Trophoblast cell (in vitro differentiated cells and primary cell): Measurements from ENCODE around the gene NUDT21.

Experiments used
- DNase-seq, 2 donors: peaks; one replicate each; pipeline ENCODE4 v3.0.0-alpha.2; 2016
- H2AFZ ChIP-seq: 2 replicates; pipeline ENCODE4 v1.6.1; 2013; ENCODE audit warnings: low read length, moderate library complexity, mild to moderate bottlenecking; ENCODE audit not compliant: insufficient read depth, poor library complexity
- H2AK5ac ChIP-seq: 2 replicates; pipeline ENCODE4 v1.6.1; 2013; ENCODE audit warnings: mild to moderate bottlenecking, low read length
- H2BK120ac ChIP-seq: 2 replicates; pipeline ENCODE4 v1.6.1; 2013; ENCODE audit warnings: low read length, mild to moderate bottlenecking, moderate library complexity; ENCODE audit not compliant: insufficient read depth, poor library complexity
- H2BK12ac ChIP-seq: 2 replicates; pipeline ENCODE4 v1.6.1; 2013; ENCODE audit warnings: mild to moderate bottlenecking, low read length, moderate library complexity
- H2BK5ac ChIP-seq: 2 replicates; pipeline ENCODE4 v1.6.1; 2013; ENCODE audit warnings: low read length, low read depth, moderate library complexity, mild to moderate bottlenecking; ENCODE audit not compliant: poor library complexity
- H3K14ac ChIP-seq: 2 replicates; pipeline ENCODE4 v1.6.1; 2013; ENCODE audit warnings: mild to moderate bottlenecking, low read length
- H3K18ac ChIP-seq: 2 replicates; pipeline ENCODE4 v1.6.1; 2013; ENCODE audit warnings: mild to moderate bottlenecking, low read length
- H3K23ac ChIP-seq: 2 replicates; pipeline ENCODE4 v1.6.1; 2013; ENCODE audit warnings: low read length
- H3K27ac ChIP-seq: 2 replicates; pipeline ENCODE4 v1.5.1; 2013; ENCODE audit warnings: low read depth, mild to moderate bottlenecking, inconsistent platforms, low read length, moderate library complexity
- H3K27me3 ChIP-seq: 2 replicates; pipeline ENCODE4 v1.6.1; 2013; ENCODE audit warnings: inconsistent platforms, mild to moderate bottlenecking, low read length, moderate library complexity; ENCODE audit not compliant: insufficient read depth
- H3K36me3 ChIP-seq, 2 experiments: 1 replicate in 1 of 2; 2 replicates in 1 of 2; pipeline ENCODE4 v1.6.1; 2013; ENCODE audit warnings: low read length in 2 of 2, mild to moderate bottlenecking in 2 of 2, moderate library complexity in 1 of 2; ENCODE audit not compliant: insufficient read depth in 2 of 2, control insufficient read depth in 1 of 2
- H3K4ac ChIP-seq: 2 replicates; pipeline ENCODE4 v1.6.1; 2013; ENCODE audit warnings: low read depth, mild to moderate bottlenecking, low read length, moderate library complexity
- H3K4me1 ChIP-seq, 2 experiments: 1 replicate in 1 of 2; 2 replicates in 1 of 2; pipeline ENCODE4 v1.6.1; 2013; ENCODE audit warnings: low read length in 2 of 2, mild to moderate bottlenecking in 2 of 2, moderate library complexity in 1 of 2; ENCODE audit not compliant: insufficient read depth in 2 of 2, control insufficient read depth in 1 of 2
- H3K4me2 ChIP-seq: 2 replicates; pipeline ENCODE4 v1.6.1; 2013; ENCODE audit warnings: inconsistent platforms, mild to moderate bottlenecking, low read length, moderate library complexity
- H3K4me3 ChIP-seq: 2 replicates; pipeline ENCODE4 v1.5.1; 2013; ENCODE audit warnings: mild to moderate bottlenecking, low read depth, low read length, inconsistent platforms
- H3K79me1 ChIP-seq: one replicate; pipeline ENCODE4 v1.6.1; 2013; ENCODE audit warnings: low read length
- H3K79me2 ChIP-seq: 2 replicates; pipeline ENCODE4 v1.6.1; 2013; ENCODE audit warnings: low read length, mild to moderate bottlenecking; ENCODE audit not compliant: control insufficient read depth, insufficient read depth, poor library complexity
- H3K9ac ChIP-seq: 2 replicates; pipeline ENCODE4 v1.6.1; 2013; ENCODE audit warnings: mild to moderate bottlenecking, low read length
- H3K9me3 ChIP-seq: 2 replicates; pipeline ENCODE4 v1.6.1; 2013; ENCODE audit warnings: low read depth, mild to moderate bottlenecking, control low read depth, inconsistent platforms, low read length; ENCODE audit not compliant: insufficient read depth
- H4K12ac ChIP-seq: 2 replicates; pipeline ENCODE4 v1.6.1; 2013; ENCODE audit warnings: low read depth, mild to moderate bottlenecking, low read length, moderate library complexity
- H4K8ac ChIP-seq: 2 replicates; pipeline ENCODE4 v1.6.1; 2013; ENCODE audit warnings: low read depth, mild to moderate bottlenecking, low read length, moderate library complexity
- H4K91ac ChIP-seq: one replicate; pipeline ENCODE4 v1.6.1; 2013; ENCODE audit warnings: low read depth, mild to moderate bottlenecking, low read length, moderate library complexity
- WGBS: extraction: QIAGEN DNeasy Blood & Tissue Kit; methylation state at CpG from one replicate; pipeline ENCODE4 v1.1.7; 2013; ENCODE audit warnings: missing lambda C conversion rate; ENCODE audit not compliant: insufficient read length, insufficient coverage; ENCODE audit errors: extremely low coverage; 5-methylcytosine and 5-hydroxymethylcytosine counted together

NUDT21 gene

DNA sequence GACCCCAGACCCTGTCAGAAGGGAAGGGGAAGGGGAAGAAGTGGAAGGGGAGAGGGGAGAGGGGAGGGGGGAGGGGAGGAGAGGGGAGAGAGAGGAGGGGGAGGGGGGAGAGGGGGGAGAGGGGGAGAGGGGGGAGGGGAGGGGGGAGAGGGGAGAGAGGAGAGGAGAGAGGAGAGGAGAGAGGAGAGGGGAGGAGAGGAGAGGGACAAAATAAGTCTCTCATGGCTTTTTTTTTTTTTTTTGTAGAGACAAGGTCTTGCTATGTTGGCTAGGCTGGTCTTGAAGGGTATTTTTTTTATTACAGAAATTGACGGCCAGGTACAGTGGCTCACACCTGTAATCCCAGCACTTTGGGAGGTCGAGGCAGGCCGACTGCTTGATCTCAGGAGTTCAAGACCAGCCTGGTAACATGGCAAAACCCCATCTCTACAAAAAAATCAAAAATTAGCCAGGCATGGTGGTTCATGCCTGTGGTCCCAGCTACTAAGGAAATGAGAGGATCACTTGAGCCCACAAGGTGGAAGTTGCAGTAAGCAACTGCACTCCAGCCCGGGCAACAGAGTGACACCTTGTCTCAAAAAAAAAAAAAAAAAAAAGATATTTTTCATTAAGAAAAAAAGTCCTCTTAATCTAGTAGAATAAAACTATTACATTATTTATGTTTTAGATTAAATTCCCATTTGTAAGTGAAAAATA, 45.0 kb downstream of the NUDT21 start:
- Histone ChIP-seq H3K9me3 (peaks cover 2% of the 10 kb centered on the region), H4K12ac (no peak overlapping the region), H3K4ac (no peak overlapping the region), H3K79me1 (no peaks in the 10 kb centered on the region), H3K4me2 (no peak overlapping the region), H4K91ac (no peak overlapping the region), H2BK120ac (no peak overlapping the region), H3K79me2 (no peaks in the 10 kb centered on the region), H3K4me3 (no peak overlapping the region), H3K36me3 (peaks cover 18 to 26% of the 10 kb centered on the region in 2 experiments), H3K4me1 (no peaks in the 10 kb centered on the region), H3K27ac (no peak overlapping the region), H2AFZ (no peak overlapping the region), H2BK5ac (no peak overlapping the region), H3K23ac (no peak overlapping the region), H4K8ac (no peak overlapping the region), H3K18ac (no peak overlapping the region), H3K27me3 (no peaks in the 10 kb centered on the region), H3K14ac (no peak overlapping the region), H2AK5ac (no peak overlapping the region), H2BK12ac (no peak overlapping the region), H3K9ac (no peak overlapping the region)
- no peak for DNase-seq
- WGBS, result no CpG with 5 or more reads among the region's 4 CpGs

DNA sequence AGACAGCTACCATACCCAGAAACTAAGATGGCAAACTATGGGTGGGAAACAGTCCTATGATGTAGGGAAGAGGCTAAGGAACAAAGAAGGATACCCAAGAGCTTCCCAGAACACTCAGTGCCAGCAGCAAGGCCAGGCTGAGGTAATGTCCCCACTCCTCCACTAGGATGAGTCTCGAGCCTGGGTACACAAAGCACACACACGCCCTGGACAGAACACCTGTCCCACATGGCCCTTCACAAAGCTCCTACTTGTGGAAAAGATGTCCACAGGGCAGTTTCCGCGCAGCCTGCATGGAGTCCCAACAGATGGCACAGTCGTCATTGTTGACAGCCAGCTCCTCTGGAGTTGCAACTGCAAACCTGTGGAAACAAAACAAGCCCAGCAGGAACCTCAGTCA, 49.6 kb downstream of the NUDT21 start:
- no peak overlapping the region for H4K12ac ChIP-seq
- WGBS, result no CpG with 5 or more reads among the region's 5 CpGs
- peaks cover 2% of the 10 kb centered on the region for H3K9me3 ChIP-seq
- no peak overlapping the region for H2BK5ac ChIP-seq
- no peak overlapping the region for H3K4me3 ChIP-seq
- H2AK5ac ChIP-seq, result no peak overlapping the region
- no peak overlapping the region for H2BK120ac ChIP-seq
- H3K79me2 ChIP-seq, result no peaks in the 10 kb centered on the region
- peaks cover 10 to 15% of the 10 kb centered on the region in 2 experiments for H3K36me3 ChIP-seq
- H3K4me2 ChIP-seq, result no peak overlapping the region
- H3K14ac ChIP-seq, result no peak overlapping the region
- no peak overlapping the region for H3K23ac ChIP-seq
- no peak overlapping the region for H3K9ac ChIP-seq
- H4K8ac ChIP-seq, result no peak overlapping the region
- DNase-seq, result peak; percentile 30 to 58
- H3K27ac ChIP-seq, result no peak overlapping the region
- H3K18ac ChIP-seq, result no peak overlapping the region
- no peak overlapping the region for H2BK12ac ChIP-seq
- no peaks in the 10 kb centered on the region for H3K79me1 ChIP-seq
- H4K91ac ChIP-seq, result no peak overlapping the region
- H3K4ac ChIP-seq, result no peak overlapping the region
- H2AFZ ChIP-seq, result no peak overlapping the region
- no peaks in the 10 kb centered on the region for H3K27me3 ChIP-seq
- no peaks in the 10 kb centered on the region for H3K4me1 ChIP-seq

DNA sequence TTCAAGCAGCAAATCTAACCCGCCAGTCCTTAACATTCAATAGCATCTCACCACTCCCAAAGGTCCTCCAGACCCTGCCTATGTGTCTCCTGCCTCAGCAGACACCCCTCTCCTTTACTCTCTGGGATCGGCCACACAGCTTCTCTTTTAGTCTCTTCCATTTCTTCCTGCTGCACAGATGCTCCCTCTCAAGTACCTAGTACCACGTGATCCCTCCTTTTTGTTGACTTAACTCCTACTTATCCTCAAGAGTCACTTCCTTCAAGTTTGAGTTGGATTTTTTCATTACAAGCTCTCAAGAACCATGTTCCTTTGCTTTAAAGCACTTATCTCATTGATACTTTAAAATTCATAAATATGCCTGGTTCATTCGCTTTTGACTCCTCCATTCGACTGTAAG, 50.7 kb downstream of the NUDT21 start:
- Histone ChIP-seq H4K91ac (no peak overlapping the region), H3K4me3 (no peak overlapping the region), H3K23ac (no peak overlapping the region), H3K4ac (no peak overlapping the region), H2AFZ (no peak overlapping the region), H3K36me3 (peaks cover 10 to 15% of the 10 kb centered on the region in 2 experiments), H3K4me2 (no peak overlapping the region), H3K79me2 (no peaks in the 10 kb centered on the region), H4K12ac (no peak overlapping the region), H3K9me3 (peaks cover 2% of the 10 kb centered on the region), H3K27ac (no peak overlapping the region), H3K4me1 (no peaks in the 10 kb centered on the region), H3K79me1 (no peaks in the 10 kb centered on the region), H2BK5ac (no peak overlapping the region), H2BK12ac (no peak overlapping the region), H4K8ac (no peak overlapping the region), H3K9ac (no peak overlapping the region), H2AK5ac (no peak overlapping the region), H3K14ac (no peak overlapping the region), H2BK120ac (no peak overlapping the region), H3K18ac (no peak overlapping the region), H3K27me3 (no peaks in the 10 kb centered on the region)
- no peak for DNase-seq
- WGBS, result no CpG with 5 or more reads among the region's 5 CpGs

DNA sequence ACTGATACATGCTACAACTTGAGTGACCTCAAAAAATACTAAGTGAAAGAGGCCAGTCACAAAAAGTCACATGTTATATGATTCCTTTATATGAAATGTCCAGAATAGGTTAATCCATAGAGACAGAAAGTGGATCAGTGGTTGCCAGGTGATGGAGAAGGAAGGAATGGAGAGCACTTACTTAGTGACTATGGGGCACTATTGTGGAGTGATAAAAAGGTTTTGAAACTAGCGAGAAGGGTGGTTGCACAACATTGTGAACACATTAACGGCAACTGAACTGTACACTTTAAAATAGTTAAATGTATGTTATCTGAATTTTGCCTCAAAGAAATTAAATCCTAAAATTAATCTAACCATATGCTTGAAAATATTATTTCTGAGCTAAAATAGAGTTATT, 51.6 kb downstream of the NUDT21 start:
- Histone ChIP-seq H3K9ac (no peak overlapping the region), H4K91ac (no peak overlapping the region), H2BK5ac (no peak overlapping the region), H3K36me3 (peaks cover 9 to 12% of the 10 kb centered on the region in 2 experiments), H3K27me3 (no peaks in the 10 kb centered on the region), H2BK120ac (no peak overlapping the region), H2BK12ac (no peak overlapping the region), H3K9me3 (peaks cover 2% of the 10 kb centered on the region), H3K4ac (no peak overlapping the region), H3K23ac (no peak overlapping the region), H2AK5ac (no peak overlapping the region), H3K4me1 (no peaks in the 10 kb centered on the region), H3K27ac (no peak overlapping the region), H4K12ac (no peak overlapping the region), H3K4me3 (no peak overlapping the region), H3K4me2 (no peak overlapping the region), H3K18ac (no peak overlapping the region), H3K79me2 (no peaks in the 10 kb centered on the region), H3K14ac (no peak overlapping the region), H4K8ac (no peak overlapping the region), H2AFZ (no peak overlapping the region), H3K79me1 (no peaks in the 10 kb centered on the region)
- no CpG with 5 or more reads among the region's 2 CpGs for WGBS
- DNase-seq, result no peak
